GM18505 (cell line): ENCODE results near the gene LOXHD1.

Experiments
- ATAC-seq: cut with Tn5 transposase; IDR thresholded peaks from one replicate; pipeline ENCODE4 v1.9.1; 2021; ENCODE audit not compliant: unreplicated experiment
- POLR2A ChIP-seq: IDR thresholded peaks from 4 replicates; pipeline ENCODE4 v1.6.1; 2011; ENCODE audit warnings: borderline replicate concordance; ENCODE audit not compliant: insufficient read depth, insufficient read length; ENCODE audit errors: extremely low read depth

The LOXHD1 gene

DNA sequence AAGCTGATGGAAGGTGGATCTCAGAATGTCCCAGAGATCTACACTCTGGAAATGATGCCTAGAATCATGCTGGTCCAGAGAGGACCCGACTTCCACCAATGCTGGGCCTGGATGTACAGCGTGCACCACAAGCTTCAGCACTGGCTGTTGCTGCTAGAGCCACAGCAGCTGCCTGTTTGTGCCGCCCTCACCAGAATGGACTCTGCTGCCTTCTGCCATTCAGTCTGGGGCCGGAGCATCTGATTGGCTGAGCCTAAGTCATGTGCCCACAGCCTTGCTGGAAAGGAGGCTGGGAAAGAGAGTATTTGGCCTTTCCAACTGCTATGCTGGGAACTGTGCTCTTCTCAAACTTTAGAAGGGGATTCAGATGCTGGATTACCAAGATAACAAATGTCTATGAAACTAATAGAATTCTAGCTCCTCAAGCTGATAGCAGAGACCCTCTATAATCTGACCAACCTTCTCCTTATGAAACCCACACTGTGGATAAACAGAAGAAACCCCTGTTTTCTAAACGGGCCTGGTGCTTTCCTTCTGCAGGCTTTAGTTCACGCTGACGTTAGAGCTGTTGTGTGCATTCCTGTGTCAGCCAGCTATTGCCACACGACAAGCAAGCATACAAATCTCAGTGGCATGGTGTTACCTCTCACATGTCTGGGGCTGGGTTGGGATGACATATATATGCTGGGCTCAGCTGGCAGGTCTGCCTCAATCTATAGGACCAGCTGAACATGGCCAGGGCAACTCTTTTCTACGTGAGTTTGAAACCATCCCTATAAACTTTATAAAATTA lies 4.1 kb upstream of the LOXHD1 start:
- ATAC-seq: no peak
- TF ChIP-seq POLR2A: no peak

DNA sequence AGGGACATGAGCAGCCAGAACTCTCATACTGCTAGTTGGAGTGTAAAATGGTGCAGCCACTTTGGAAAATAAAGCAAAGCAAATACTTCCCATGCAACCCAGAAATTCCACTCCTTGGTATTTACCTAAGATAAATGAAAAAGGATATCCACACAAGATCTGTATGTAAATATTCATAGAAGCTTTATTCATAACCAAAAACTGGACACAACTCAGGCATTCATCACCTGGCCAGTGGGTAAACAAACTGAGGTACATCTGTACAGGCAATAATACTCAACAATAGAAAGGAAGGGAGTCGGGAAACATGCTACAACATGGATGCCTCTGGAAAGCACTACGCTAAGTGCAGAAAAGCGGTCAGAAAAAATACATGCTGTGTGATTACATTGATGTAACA lies 2.5 kb upstream of the LOXHD1 start:
- TF ChIP-seq POLR2A: no peak
- no peak for ATAC-seq

DNA sequence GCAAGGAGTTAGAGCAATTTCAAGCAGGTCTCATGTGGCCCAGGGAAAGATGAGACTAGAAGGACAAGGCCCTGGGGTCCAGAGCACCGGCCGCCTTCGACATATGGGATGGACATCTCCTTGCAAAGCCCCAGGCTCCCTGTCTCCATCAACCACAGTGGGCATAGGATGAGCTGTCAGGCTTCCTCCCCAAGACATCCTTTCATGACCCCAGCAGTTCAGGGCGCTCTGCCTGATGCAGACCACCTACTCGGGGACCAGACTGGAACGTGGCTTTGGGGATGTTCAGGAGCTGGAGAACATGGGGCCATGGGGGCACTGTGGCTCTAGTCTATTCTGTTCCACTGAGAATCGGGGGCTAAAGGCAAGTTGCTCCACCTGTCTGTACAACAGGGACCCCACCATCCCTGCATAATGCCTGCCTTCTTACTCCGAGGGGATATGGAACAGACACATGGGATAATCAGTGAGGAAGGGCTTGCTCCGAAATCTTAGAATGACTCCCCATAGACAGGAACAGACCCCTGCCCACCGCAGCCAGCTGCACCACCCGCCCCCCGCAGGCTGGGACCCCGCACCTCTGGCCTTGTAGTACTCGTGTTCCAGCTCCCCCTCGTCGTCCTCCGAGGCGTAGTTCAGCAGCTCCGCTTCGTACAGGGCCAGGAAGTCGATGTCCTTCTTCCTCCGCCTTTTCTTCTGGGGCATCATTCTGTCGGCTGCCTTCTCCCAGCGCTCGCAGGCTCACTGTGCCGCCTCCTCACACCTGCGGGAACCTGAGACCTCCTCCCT lies 500 bp downstream of the LOXHD1 start:
- TF ChIP-seq POLR2A: no peak
- no peak for ATAC-seq

DNA sequence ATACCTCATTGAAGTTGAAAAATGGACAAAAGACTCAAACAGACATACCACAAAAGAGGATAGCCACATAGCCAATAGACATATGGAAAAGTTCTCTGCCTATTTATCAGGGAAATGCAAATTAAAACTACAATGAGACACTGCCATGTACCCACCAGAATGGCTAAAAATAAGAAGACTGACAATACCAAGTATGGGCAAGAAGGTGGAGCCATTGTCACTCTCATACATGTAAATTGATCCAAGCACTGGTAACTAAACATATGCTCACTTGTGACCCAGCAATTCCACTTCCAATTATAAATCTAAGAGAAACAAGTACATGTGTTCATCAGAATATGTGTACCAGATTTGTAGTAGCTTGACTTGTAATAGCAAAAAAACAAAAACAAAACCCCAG lies 4.6 kb downstream of the LOXHD1 start:
- ATAC-seq: no peak
- TF ChIP-seq POLR2A: no peak

DNA sequence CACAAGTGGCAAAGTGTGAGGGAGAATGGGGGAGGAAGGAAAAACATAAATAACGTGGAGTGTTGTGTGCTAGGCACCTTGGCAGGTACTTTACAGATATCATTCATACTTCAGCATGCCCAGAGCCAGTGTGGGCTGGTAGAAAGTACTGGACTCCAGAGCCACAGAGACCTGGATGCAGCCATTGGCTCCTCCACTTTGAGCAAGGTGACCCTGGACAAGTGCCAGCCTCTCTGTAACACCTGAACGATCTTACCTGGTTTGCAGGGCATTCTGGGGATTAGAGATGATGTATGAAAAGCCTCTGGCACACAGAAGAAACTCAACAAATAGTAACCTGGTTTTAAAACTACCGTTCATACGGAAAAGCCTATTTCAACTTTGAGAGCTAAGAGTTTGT lies 6.3 kb downstream of the LOXHD1 start:
- TF ChIP-seq POLR2A: no peak
- no peak for ATAC-seq

DNA sequence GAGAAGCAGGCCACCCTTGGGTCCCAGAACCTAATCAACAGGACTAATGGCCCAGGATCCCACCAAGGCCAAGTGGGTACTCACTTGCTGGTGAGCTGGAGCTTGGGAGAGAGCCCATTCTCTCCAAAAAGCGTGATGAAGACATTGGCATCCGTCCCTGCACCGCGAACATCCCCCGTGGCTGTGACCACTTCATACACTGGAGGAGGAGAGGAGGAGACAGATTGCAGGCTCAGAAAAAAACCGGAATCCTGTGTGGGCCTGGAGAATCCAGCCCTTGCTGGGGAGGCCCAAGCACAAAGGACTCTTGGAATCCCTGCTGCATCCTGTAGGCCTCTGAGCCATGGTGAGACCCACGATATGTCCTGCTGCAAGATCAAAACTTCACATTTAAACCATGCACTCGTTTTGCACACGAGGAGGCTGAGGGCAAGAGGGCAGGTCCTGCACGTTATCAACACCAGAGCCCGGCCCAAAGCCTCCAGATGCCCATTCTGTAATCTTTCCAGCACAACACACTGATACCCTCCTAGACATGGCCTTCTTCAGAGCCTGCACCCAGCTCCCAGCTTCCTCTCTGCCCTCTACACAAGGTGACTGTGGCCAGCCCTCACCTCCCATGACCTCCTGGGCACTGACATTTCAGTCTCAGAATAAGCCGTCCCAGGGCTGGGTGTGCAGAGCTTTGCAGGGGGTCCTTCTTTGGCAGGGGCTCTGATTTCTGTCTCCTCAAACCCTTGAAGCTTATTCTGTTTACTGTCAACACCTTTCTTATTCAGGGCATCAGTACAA lies 7.8 kb downstream of the LOXHD1 start:
- no peak for ATAC-seq

DNA sequence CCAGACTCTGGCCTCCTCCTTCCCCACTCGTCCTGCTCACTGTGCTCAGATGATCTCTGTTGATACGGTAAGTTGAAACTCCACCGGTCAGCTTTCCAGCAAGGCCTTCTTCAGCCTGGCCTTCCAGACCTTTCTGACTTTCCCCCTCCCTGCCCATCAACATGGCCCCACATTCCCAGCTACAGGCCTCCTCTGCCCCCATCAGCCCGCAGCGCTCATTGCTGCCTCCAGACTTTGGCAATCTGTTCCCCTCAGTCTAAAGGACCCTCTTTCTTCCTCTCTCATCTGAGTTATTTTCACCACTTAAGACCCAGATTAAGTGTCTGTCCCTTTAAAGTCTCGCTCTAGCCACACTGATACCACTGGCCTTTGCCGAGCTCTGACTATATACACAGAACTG lies 10.6 kb downstream of the LOXHD1 start:
- no peak for TF ChIP-seq POLR2A
- no peak for ATAC-seq

More for the DNA sequence above, 7.8 kb downstream of the LOXHD1 start:
- no peak for TF ChIP-seq POLR2A

DNA sequence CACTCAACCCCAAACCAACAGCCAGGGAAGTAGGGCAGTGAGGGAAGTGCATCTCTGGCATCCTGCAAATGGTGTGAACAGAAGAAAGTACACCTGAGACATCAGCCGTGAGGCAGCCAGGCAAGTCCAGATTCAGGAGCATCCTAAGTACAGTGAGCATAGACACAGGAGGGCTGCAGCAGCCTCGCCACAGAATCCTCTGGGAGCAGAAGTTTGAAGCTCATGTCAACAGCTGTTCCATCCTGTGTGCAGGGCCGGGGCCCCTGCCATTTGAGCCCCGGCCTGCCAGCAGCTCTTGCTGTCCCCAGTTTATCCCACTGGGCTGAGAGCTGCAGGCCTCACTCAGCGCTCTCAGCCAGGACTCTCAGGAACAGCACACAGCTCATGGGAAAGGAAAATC lies 14.5 kb downstream of the LOXHD1 start:
- TF ChIP-seq POLR2A: no peak
- ATAC-seq: no peak

DNA sequence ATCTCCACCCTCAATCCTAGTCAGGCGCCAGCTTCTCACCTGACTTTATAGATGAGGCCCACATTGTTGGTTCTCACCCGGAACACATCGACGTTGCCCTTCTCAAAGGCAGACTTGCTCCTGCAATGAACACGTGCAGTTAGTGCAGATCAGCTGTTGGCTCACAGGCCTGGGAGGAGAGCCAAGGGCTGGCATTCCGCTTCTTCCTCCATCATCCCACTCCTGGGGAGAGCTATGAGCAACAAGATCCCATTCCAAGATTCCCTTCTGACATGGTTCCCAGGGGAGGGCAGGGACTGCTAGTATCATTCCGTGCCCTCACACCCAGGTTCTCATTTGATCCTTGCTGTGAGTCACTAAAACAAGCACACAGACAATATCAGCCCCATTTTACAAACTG lies 15.1 kb downstream of the LOXHD1 start:
- ATAC-seq: no peak
- no peak for TF ChIP-seq POLR2A

DNA sequence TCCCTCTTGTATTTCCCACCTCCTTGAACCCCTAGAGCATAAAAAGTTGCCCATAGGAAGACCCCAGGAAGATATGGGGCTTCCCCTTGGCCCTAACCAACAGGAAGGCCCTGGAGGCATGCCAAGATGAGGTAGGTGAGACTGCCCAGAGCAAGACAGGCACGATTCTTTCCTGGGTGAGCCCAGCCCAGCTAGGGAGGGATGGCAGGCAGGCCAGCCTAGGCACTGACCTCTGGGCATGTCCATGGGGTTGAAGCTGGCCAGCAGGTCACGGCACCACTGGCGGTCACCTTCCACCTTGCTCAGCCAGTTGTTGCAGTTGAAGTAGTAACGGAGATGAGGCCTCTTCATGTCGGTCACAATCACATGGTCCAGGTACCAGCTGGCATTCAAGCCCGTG lies 17.6 kb downstream of the LOXHD1 start:
- ATAC-seq: no peak
- no peak for TF ChIP-seq POLR2A

DNA sequence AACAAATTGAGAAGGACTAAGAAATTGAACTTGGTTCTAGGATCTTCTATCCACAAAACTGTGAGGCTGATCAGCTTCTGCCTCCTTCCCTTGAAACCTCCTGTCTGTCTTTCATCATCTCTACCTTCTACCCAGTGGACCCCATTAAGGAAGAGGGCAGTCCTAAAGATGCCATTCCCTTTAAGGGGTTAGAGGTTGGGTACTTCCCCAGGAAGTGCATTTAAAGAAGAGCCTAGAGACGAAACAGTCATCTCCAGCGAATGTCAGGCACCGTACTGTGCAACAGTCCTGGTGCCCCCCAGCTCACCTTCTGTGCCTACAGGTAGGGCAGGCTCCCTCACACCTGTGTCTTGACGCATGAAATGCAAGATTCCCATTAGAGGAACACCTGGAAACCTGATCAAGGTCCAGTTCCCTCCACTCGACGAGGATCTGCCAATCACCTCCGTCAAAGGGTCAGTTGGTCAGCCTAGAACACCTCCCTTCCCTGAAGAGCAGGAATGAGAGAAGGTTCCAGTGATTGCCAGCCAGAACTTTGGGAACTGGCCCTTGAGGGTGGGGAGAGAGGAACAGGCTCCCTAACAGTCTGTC lies 20.9 kb downstream of the LOXHD1 start:
- no peak for TF ChIP-seq POLR2A
- no peak for ATAC-seq

DNA sequence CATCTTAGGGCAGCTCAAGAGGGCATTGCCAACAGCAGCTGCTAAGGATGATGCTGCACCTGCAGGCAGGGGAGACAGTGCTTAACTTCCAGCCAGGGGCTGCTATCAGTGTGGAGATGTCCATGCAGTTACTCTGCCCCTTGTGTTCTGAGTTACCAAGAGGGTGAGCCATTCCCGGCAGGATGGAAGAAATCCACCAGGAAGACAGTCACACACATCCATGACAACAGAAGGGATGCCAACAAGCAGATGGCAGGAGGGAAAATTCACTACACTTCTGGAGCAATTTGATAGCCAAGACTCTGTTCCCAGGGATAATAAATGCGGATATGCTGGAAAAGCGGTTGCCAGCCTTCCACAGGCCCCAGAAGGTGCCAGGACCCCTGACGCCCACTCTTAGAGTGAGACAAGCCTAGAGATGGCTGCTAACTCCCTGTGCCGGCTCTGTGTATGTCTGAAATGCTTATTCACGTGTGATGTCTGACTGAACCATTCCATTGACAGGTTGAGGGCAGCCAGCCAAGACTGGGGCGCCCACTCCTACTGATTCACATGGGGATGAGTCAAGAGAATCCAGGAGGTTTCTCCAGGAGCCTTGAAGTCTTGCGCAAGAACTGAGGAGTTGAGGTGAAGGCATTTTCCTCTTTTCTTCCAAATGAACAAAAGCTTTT lies 24.5 kb downstream of the LOXHD1 start:
- no peak for ATAC-seq

More for the DNA sequence above, 24.5 kb downstream of the LOXHD1 start:
- no peak for TF ChIP-seq POLR2A
